ENCODE measurements around the gene LY9. TPM values are rescaled to one million over a fixed set of nuclear protein-coding genes. Genes with fewer than 3 reads are reported as not detected.

The LY9 gene
- total RNA-seq, 3 donors from 2014 or later = 1.3 to 2.5 (median 2.3) TPM

- peak; percentile 35 for TF ChIP-seq CTCF (IDR thresholded peaks at IDR 0.05)
- DNase-seq = peak; percentile 72 to 90 (median 85)
- Histone ChIP-seq H3K9me3 (no peaks in the 10 kb centered on the region), H3K4me3 (no peak overlapping the region), H3K36me3 (ENCODE audit: low read depth) (no peaks in the 10 kb centered on the region), H3K4me1 (ENCODE audit: low read depth) (no peaks in the 10 kb centered on the region)
- ATAC-seq = peak; percentile 78
- intact Hi-C loops (cut with DNase I, micrococcal nuclease) = loop anchor here in 1 of 2 donors (5.0 kb wide), 1 partner anchor 122 kb away; the partner anchor contains the start of gene ITLN2
Measured at GRCh38 chr1:160830321-160831153, 34.6 kb downstream of the LY9 start.

GRCh38 chr1:160834945-160835565 is 39.1 kb downstream of the LY9 start:
- H3K9me3 ChIP-seq = no peaks in the 10 kb centered on the region
- TF ChIP-seq CTCF (IDR thresholded peaks at IDR 0.05) = peak; percentile 33
- peak in 1 of 3 donors; percentile 69 for DNase-seq
- intact Hi-C loops (cut with DNase I, micrococcal nuclease) = loop anchor here in 1 of 2 donors (5.0 kb wide), 1 partner anchor 117 kb away; the partner anchor contains the start of gene ITLN2
- H3K4me1 ChIP-seq (ENCODE audit: low read depth) = no peaks in the 10 kb centered on the region
- H3K4me3 ChIP-seq = no peak overlapping the region
- H3K36me3 ChIP-seq (ENCODE audit: low read depth) = no peaks in the 10 kb centered on the region
- peak; percentile 35 for ATAC-seq

- H3K4me1 ChIP-seq (ENCODE audit: low read depth) = no peaks in the 10 kb centered on the region
- no peak for ATAC-seq
- no peak for DNase-seq
- H3K36me3 ChIP-seq (ENCODE audit: low read depth) = no peaks in the 10 kb centered on the region
- H3K4me3 ChIP-seq = no peak overlapping the region
- intact Hi-C loops (cut with DNase I, micrococcal nuclease) = no loop called here
- TF ChIP-seq CTCF (IDR thresholded peaks at IDR 0.05) = no peak
- no peaks in the 10 kb centered on the region for H3K9me3 ChIP-seq
Measured at GRCh38 chr1:160835751-160836150, 39.8 kb downstream of the LY9 start.

- Histone ChIP-seq H3K9me3 (no peaks in the 10 kb centered on the region), H3K4me3 (no peak overlapping the region), H3K4me1 (ENCODE audit: low read depth) (no peaks in the 10 kb centered on the region), H3K36me3 (ENCODE audit: low read depth) (no peaks in the 10 kb centered on the region)
- DNase-seq (no peak), ATAC-seq (no peak)
- no peak for TF ChIP-seq CTCF (IDR thresholded peaks at IDR 0.05)
- intact Hi-C loops (cut with DNase I, micrococcal nuclease) = no loop called here
Measured at GRCh38 chr1:160836561-160836960, 40.6 kb downstream of the LY9 start.

GRCh38 chr1:160836981-160837557 is 41.1 kb downstream of the LY9 start:
- Histone ChIP-seq H3K9me3 (no peaks in the 10 kb centered on the region), H3K4me3 (no peak overlapping the region), H3K4me1 (ENCODE audit: low read depth) (no peaks in the 10 kb centered on the region), H3K36me3 (ENCODE audit: low read depth) (no peaks in the 10 kb centered on the region)
- no peak for TF ChIP-seq CTCF (IDR thresholded peaks at IDR 0.05)
- ATAC-seq (no peak), DNase-seq (no peak)
- intact Hi-C loops (cut with DNase I, micrococcal nuclease) = no loop called here
